Testis (tissue), 2 donors: ENCODE measurements around the gene TAF1B.

Source experiments
- CTCF ChIP-seq, 3 experiments: fragments of 450-650 bp in 2 of 3; fragments of 200-600 bp in 1 of 3; sonication (generic) in 1 of 3; IDR thresholded peaks; one replicate each; pipeline ENCODE4 v1.5.1; 2016 to 2019; ENCODE audit warnings: antibody characterized with exemption in 3 of 3, mild to moderate bottlenecking in 2 of 3, moderate library complexity in 1 of 3
- POLR2A ChIP-seq: fragments of 450-650 bp; IDR thresholded peaks from one replicate; pipeline ENCODE4 v1.6.1; 2017; ENCODE audit warnings: antibody characterized with exemption, mild to moderate bottlenecking, moderate library complexity

- TF ChIP-seq CTCF (IDR thresholded peaks at IDR 0.05): no peak
- TF ChIP-seq POLR2A: no peak
These were observed 10.7 kb upstream of the TAF1B start for GRCh38 chr2:9832586-9832985.
